Transverse colon (tissue), 3 donors: ENCODE results near the gene TRAF3IP3.
A peak's percentile ranks its signal among the peaks of the same experiment; 100 is the strongest.

Experiments used
- CTCF ChIP-seq, 5 experiments: fragments of 200-600 bp in 3 of 5; fragments of 450-650 bp in 2 of 5; sonication (generic) in 3 of 5; IDR thresholded peaks; 1 replicate in 2 of 5; 2 replicates in 3 of 5; pipeline ENCODE4 v1.5.1; 2016 to 2017; ENCODE audit warnings: antibody characterized with exemption in 5 of 5, inconsistent platforms in 3 of 5, mild to moderate bottlenecking in 2 of 5, moderate library complexity in 1 of 5
- POLR2A ChIP-seq: fragments of 450-650 bp; IDR thresholded peaks from one replicate; pipeline ENCODE4 v1.6.1; 2016; ENCODE audit warnings: antibody characterized with exemption, mild to moderate bottlenecking, moderate library complexity

DNA sequence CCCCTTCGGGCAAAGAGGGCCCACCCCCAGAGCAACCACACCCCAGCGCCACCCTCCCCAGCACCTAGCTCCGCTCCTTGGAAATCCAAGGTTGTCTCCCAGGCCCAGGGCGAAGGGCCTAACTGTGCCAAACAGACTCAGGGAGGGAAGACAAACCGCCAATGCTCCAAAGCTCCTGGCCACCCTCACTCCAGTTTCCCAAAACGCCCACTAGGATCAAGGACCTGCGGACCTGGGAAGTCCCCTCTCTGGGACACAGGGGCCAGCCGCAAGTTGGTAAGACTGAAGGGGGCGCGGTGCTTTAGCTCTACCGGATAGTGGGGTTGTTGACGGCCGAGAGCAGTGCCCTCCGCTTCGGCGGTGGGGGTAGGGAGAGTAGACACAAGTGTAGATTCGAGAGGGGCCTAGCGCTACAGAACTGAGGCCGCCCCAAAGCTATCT lies 49.5 kb downstream of the TRAF3IP3 start:
- peak in 1 of 5 experiments; percentile 12 for TF ChIP-seq CTCF (IDR thresholded peaks at IDR 0.05)
- TF ChIP-seq POLR2A: no peak
